ENCODE measurements around the gene TSC22D2. TPM values are rescaled to one million over a fixed set of nuclear protein-coding genes. Genes with fewer than 3 reads are reported as not detected.
"Not testable (repeated sequence)": the region's sequence is repeated elsewhere in the genome, so short reads cannot be mapped to it uniquely, and the experiment has no call there.

The TSC22D2 gene
- total RNA-seq, 4 donors from 2014 or later = 19.0 to 35.2 (median 22.2) TPM

GRCh38 chr3:150469031-150469930, 61.2 kb downstream of the TSC22D2 start:
- peak overlapping the region in 3 of 4 donors; percentile 23 to 69 (median 69) for H3K27ac ChIP-seq
- peaks cover 0 to 12% (median 0%) of the 10 kb centered on the region in 4 donors for H3K4me1 ChIP-seq
- no peaks in the 10 kb centered on the region for H3K27me3 ChIP-seq
- H3K9me3 ChIP-seq = no peaks in the 10 kb centered on the region
- peak in 1 of 3 donors; percentile 71 for DNase-seq
- TF ChIP-seq CTCF (IDR thresholded peaks at IDR 0.05) = no peak
- peak in 1 of 2 donors; percentile 24 for TF ChIP-seq POLR2A (IDR thresholded peaks at IDR 0.05)
- H3K36me3 ChIP-seq = no peaks in the 10 kb centered on the region
- H3K4me3 ChIP-seq = no peak overlapping the region

GRCh38 chr3:150469931-150470740, 62.0 kb downstream of the TSC22D2 start:
- Histone ChIP-seq H3K4me1 (peaks cover 0 to 12% (median 0%) of the 10 kb centered on the region in 4 donors), H3K9me3 (no peaks in the 10 kb centered on the region), H3K27me3 (no peaks in the 10 kb centered on the region), H3K27ac (peak overlapping the region in 3 of 4 donors; percentile 23 to 69 (median 69)), H3K4me3 (no peak overlapping the region), H3K36me3 (no peaks in the 10 kb centered on the region)
- TF ChIP-seq POLR2A (IDR thresholded peaks at IDR 0.05) (no peak), CTCF (IDR thresholded peaks at IDR 0.05) (no peak)
- peak in 1 of 3 donors; percentile 65 for DNase-seq

GRCh38 chr3:150472421-150472820, 64.3 kb downstream of the TSC22D2 start:
- H3K36me3 ChIP-seq = no peaks in the 10 kb centered on the region
- no peaks in the 10 kb centered on the region for H3K9me3 ChIP-seq
- peaks cover 0 to 12% (median 0%) of the 10 kb centered on the region in 4 donors for H3K4me1 ChIP-seq
- no peaks in the 10 kb centered on the region for H3K27me3 ChIP-seq
- no peak for TF ChIP-seq POLR2A (IDR thresholded peaks at IDR 0.05)
- TF ChIP-seq CTCF (IDR thresholded peaks at IDR 0.05) = no peak
- H3K27ac ChIP-seq = no peak overlapping the region
- no peak overlapping the region for H3K4me3 ChIP-seq
- DNase-seq = no peak

- not testable (repeated sequence) for H3K4me3 ChIP-seq, DNase-seq, H3K27me3 ChIP-seq, H3K9me3 ChIP-seq, H3K36me3 ChIP-seq, H3K27ac ChIP-seq
- peaks cover 0 to 12% (median 0%) of the 10 kb centered on the region in 4 donors for H3K4me1 ChIP-seq
Observed at GRCh38 chr3:150473161-150473560, 65.1 kb downstream of the TSC22D2 start.

GRCh38 chr3:150479370-150479769, 71.3 kb downstream of the TSC22D2 start:
- no peak for DNase-seq
- no peaks in the 10 kb centered on the region for H3K4me1 ChIP-seq
- no peak overlapping the region for H3K27ac ChIP-seq
- H3K36me3 ChIP-seq = no peaks in the 10 kb centered on the region
- TF ChIP-seq CTCF (IDR thresholded peaks at IDR 0.05) (no peak), POLR2A (IDR thresholded peaks at IDR 0.05) (no peak)
- no peaks in the 10 kb centered on the region for H3K9me3 ChIP-seq
- H3K4me3 ChIP-seq = no peak overlapping the region
- no peaks in the 10 kb centered on the region for H3K27me3 ChIP-seq

GRCh38 chr3:150480877-150481276, 72.8 kb downstream of the TSC22D2 start:
- TF ChIP-seq POLR2A (IDR thresholded peaks at IDR 0.05) (no peak), CTCF (IDR thresholded peaks at IDR 0.05) (no peak)
- no peaks in the 10 kb centered on the region for H3K9me3 ChIP-seq
- H3K27ac ChIP-seq = no peak overlapping the region
- H3K4me3 ChIP-seq = no peak overlapping the region
- DNase-seq = no peak
- H3K4me1 ChIP-seq = no peaks in the 10 kb centered on the region
- H3K36me3 ChIP-seq = no peaks in the 10 kb centered on the region
- no peaks in the 10 kb centered on the region for H3K27me3 ChIP-seq
